NCI-H526 (cell line): ENCODE results near the gene SFN.

Source experiments
- DNase-seq, 2 experiments: peaks; one replicate each; lab custom pipeline; 2025; lab: John Stamatoyannopoulos, UW

SFN gene

GRCh38 chr1:26911399-26912146 lies 48.6 kb downstream of the SFN start:
- DNase-seq: no peak

- DNase-seq: no peak
Observed at GRCh38 chr1:26912147-26912490, 49.2 kb downstream of the SFN start.

- DNase-seq: no peak
Observed at GRCh38 chr1:26913389-26913753, 50.4 kb downstream of the SFN start.
